HG02610 (cell line): ENCODE data around the gene ATRN.
A peak's percentile ranks its signal among the peaks of the same experiment; 100 is the strongest.

ENCODE experiments used
- ATAC-seq: cut with Tn5 transposase; IDR thresholded peaks from one replicate; pipeline ENCODE4 v1.9.1; 2021; ENCODE audit warnings: mild to moderate bottlenecking, moderate library complexity; ENCODE audit not compliant: unreplicated experiment

ATRN gene

DNA sequence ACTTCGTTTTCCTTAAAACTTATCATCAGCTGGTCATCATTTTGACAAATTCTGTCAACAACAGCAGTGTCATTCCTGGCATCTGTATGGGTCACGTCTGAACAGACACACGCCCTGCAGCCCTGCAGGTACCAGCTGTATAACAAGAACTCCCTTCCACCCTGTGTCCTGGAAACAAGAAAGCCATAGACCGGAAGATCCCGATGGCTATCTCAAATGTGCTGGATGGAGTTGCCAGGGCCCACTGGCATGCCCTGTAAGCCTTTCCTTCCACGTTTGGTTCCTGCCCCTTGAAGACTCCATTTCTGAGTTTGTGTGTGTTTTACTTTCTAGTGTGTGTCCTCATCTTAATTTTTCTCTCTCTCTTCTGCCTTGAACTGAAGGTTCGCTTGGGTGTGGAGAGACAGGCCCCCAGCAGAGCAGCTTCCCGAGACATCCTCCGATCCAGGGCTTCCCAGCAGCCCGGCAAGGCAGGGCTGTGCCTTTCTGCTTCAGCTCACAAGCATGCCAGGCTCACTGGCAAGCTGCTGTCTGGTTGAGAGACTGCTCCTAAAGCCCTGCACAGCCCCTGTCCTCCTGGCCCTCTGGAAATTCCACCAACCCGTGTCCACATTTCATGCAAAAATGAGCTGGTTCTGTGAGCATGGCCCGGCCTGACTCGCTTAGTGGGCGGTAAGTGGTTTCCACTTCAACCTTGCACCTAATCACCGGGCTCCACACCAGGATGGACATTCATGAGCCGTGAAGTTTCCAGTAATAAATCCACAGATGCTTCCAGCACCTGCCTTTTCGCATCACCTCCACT lies 183.7 kb downstream of the ATRN start:
- ATAC-seq, result no peak

DNA sequence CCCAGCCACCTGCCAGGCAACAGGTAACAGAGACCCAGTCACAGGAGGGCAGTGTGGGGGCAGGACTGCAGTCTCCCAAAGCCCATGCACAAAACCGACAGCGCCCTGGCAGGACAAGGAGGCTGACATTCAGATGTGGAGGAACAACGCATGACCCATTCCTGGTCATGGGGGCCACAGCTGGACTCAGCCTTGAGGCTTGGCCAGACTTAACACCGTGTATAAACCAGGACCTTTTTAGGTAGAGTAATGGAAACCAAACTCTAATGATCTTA lies 184.2 kb downstream of the ATRN start:
- ATAC-seq, result no peak

DNA sequence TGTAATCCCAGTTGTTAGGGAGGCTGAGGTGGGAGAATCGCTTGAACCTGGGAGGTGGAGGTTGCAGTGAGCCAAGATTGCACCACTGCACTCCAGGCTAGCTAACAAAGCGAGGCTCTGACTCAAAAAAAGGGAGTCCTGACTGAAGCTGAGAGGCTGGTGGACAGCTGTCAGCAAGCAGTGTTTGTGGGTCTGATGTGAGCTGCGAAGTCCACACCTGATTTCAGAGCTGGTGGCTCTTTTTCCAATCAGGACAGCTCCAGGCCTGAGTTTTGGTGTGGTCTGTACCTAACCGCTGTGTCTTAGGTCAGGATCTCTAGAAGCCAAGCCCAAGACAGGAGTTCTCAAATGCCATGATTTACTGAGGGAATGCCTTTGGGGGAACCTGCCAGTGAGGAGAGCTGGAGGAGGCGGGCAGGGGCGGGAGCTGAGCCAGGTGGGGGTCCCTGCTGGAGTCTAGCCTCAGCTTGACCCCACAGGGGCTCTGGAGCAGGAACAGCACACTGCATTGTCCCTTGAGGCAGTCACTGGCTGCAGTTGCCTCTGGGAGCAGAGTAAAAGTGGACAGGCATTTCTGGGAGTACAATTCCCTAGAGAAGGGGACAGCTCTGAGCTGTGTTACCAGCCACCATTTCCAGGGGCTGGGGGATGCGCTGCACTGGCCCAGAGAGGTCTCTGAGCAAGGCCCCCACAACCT lies 187.3 kb downstream of the ATRN start:
- ATAC-seq, result no peak

DNA sequence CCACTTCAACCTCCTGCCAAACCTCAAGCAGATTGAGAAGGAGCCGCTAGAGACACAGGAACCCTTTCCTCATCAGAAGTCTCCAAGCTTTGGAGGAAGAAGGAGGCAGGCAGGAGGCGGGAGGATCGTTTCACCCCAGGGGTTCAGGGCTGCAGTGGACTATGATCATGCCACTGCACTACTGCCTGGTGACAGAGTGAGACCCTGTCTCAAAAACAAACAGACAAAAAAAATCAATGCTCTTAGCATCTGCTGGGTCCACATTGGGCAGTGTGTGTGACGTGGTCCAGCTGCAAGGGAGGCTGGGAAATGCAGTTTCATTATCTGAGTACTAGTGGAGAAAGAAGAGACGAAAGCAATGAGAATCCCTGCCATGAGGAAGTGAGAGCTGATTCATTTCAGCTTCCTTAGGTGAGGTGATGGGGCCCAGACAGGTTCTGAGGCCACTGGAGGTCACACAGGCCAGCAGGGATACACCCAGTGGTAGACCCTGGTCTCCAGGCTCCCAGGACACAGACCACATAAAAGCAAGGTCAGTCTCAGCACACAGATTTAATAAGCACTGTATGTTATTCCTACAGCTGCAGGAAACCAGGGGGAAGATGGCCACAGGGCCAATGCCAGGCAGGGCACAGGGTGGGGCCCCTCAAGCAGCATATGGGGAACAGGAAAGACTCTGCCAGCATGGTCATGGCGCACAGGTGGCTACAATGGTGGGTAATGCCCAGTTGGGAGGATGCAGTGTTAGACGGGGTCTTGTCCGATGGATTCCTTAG lies 188.1 kb downstream of the ATRN start:
- ATAC-seq, result peak; percentile 84

DNA sequence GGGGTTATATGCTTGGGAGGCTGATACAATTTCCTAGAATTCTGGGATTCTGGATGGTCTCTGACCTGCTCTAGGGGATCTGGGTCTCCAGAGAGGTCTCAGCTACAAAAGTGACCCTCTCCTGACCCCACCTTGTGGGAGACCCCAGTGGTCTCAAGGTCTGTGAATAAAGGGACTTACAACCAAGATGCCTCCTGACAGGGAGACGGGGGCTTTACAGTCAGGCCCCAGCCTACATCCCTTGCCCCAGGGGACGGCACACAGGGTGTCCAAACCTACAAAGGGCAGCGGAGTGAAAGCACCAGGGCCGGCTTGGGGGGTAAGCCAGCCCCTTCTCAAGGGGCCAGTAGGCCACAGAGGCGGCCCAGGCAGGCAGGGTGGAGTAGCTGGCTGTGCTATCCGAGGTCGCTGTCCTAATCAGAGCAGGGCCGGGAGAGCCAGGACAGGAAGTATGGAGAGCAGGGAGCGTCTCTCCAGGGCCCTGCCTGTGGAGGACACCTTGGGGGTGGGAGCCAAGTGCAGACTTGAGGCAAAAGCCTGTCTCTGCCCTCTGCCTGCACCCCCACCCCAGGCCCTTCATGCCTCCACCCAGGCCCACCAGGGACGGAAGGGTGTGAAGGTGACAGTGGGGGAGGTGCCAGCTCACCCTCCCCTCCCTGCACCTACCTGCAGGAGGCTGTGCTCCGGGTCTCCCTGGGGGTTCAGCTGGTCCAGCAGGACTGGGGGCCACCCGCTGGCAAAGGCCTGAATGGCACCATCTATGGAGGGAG lies 188.9 kb downstream of the ATRN start:
- no peak for ATAC-seq

DNA sequence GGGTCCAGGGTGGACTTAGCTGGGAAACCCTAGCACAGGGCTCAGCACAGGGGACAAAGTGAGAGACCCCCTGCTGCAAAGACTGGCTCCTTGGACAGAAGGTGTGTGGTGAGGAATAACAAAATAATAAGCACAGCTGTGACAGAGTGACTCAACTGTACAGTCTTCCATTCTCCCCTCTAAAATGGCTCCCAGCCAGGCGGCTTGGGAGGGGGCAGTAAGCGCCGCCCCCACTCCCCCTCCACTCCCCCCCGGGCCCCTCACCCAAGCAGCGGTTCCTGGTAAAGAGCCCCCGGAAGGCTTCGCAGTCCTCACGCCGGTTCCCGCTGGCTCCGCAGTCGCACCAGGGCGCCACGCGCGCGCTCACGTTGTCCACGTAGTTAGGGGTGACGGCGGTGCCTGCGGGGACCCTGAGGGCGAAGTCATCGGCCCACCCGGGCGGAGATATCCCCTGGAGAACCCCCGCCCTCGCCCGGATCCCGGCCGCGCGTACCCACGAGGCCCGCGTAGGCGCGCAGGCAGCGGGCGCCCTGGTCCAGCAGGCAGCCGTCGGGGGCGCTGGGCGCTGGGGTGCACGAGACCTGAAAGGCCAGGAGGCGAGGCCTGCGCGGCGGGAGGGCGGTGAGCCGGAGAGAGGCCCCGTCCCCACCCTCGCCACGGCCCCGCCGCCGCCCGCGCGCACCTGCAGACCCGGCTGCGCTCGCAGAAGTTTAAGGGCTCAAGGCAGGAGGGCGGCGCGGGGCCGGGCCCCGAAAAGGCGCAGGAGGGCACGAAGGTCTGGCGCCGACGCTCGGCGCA lies 189.6 kb downstream of the ATRN start:
- no peak for ATAC-seq

DNA sequence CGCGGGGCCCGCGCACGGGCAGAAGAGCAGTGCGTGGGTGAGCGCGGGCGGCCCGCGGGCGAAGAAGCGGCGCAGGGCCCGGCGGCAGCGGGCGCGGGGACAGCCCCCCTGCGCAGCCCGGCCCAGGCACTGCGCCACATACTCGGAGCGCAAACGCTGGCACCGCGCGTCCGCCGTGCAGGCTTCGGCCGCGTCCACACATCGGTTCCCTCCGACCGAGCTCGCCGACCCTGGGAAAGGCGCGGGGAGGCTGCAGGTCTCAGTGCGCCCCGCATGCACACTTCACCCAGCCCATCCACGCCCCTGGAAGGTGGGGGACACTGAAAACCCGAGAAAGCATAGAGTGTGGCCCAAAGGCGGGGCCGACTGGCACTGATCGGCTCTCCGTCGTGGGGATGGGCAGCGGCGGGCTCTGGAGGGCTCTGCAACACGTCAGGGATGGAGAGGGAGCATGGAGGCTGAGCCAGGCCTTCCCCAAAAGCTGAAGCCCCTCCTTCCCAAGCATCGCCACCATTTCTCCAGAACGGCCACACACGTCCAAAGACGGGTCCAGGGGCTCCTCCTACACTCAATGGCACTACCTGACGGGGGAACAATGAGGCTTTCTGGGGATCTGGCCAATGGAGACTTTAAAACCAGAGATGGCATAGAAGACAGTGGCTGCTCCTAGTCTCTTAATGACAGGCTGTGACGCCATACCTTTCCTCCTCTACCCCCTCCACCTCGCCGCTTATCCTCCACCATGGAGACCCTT lies 190.4 kb downstream of the ATRN start:
- no peak for ATAC-seq

DNA sequence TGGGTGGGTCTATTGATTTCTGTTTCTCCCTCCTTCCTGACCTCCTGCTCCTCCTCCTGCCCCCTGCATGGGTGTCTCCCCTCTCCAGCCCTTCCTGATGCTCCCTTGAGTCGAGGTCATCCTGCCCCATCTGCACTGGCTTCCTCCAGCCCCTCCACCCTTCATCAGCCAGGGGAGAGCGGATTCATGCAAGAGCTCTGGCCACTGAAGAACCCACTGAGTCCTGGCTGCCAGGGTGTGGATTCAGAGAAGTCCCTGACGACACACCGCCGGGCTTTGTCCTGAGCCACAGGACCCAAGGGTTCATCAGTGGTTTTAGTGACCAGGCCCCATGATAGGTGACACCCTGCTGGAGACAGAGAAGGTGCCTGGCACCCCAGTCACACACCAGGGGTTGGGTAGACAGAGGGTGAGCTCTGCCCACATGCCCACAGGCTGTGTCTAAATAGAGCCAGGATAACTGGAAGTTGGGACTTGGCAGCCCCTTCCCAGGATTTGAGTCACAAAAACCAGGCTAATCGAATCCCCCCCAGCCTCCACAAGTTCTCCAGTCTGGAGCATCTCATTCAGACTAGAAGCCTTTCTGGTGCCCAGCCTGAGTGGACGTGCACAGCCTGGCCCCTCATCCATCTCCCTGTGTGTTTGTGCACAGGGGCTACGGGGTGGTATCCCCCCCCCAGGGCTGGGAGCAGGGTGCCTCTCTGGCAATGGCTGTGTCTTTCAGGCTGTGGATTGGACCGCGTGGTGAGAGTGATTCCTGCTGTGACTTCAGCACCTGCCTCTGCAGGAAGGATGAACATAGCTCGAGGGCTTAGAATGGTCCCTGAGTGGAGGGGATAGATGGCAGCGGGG lies 191.2 kb downstream of the ATRN start:
- no peak for ATAC-seq

DNA sequence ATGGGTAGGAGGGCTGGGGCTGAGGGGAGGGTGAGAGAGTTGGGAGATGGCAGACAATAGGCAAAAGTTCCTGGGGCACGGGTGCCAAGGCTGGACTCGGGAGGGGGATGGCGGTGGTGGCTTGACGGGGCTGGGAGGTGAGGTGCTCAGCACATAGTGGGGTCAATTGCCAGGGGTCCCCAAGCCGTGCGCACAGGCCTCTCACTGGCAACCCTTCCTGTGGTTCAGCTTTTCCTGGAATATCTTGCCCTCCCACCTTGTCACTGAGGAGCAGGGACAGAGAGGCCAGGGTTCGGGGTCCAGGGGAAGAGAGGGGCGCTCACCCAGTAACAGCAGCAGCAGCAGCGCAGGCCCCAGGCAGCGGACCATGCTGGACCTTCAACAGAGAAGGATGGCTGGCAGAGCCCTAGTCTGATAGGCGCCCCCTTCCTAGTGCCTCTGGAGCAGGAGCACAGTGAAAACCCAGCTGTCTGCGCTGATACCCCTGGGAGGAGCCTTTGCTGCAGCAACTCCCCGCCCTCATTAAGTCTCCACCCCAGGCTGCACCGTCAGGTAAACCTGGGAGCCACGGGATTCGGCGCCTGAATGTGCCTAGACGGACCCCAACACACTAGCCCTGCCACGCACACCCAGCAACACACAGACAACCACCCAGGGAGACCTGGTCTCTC lies 192.3 kb downstream of the ATRN start, which contains the start of gene GFRA4:
Gene GFRA4 (minus strand): TSS at position 369 of the 671 bp plus-strand sequence. CDS start 0 bp downstream, at position 369.
- no peak for ATAC-seq

DNA sequence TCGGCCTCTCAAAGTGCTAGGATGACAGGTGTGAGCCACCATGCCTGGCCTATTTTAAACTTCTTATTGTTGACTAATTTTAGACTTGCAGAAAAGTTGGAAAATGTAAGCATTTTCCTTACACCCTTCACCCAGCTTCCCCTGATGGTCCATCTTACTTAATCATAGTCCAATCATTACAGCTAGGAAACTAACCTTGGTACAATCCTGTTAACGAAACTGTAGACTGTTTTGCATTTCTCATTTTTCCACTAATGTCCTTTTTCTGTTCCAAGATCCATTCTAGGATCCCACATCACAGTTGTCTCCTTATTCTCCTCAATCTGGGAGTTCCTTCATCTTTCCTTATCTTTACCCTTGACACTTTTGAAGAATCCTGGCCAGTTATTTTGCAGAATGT lies 193.0 kb downstream of the ATRN start:
- ATAC-seq, result no peak

DNA sequence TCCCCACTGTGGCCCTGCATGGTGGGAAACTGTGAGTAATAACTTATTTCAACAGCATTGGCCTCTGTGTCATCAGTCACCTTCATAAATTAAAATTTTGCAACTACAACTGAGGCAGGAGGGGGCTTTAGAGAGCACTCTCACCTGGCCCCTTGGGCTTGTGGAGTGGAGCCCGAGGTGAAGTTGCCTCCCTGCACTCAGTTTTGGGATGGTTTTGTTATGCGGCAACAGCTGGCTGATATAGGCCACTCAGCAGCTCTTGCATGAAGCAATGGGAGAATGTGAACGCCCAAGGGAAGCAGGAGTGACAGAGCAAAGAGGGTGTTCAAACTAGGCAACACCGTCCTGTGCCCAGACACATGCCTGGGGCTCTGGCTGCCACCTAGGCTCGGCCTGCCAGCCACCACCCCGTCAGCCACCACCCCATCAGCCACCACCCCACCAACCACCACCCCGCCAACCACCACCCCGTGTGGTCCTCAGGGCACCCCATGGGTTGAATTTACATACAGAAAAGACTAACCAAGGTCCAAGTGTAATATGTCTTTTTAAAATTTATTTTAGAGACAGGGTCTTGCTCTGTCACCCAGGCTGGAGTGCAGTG lies 196.7 kb downstream of the ATRN start:
- ATAC-seq, result no peak

DNA sequence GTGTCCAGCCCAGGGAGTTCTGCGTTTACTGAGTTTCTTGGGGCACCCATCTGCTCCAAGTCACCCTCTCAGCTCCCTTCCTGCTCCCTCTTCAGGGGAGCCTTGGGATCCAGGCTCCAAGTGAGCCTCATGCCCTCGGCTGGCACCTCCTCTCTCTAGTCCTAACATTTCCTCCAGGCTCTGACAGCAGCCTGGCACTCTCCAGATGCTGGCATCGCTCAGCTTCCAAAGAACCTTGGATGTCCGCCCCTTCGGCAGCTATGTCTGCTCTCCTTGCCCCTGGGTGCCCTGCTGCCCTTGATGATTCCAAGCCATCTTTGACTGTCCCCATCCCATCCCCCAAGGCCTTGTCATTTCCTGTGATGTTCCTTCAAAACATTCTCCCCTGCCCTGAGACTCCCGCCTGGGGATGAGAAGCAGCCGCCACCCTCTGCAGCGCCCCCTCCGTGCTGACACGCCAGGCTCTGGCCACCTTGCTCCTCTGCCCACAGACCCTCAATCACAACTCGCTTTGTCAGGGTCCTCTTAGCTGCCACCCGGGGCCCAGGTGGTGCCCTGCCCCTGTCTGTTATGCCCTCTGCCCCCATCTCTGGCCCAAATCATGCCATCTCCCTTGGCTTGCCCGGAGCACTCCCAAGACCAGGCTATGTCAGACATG lies 199.0 kb downstream of the ATRN start:
- no peak for ATAC-seq

DNA sequence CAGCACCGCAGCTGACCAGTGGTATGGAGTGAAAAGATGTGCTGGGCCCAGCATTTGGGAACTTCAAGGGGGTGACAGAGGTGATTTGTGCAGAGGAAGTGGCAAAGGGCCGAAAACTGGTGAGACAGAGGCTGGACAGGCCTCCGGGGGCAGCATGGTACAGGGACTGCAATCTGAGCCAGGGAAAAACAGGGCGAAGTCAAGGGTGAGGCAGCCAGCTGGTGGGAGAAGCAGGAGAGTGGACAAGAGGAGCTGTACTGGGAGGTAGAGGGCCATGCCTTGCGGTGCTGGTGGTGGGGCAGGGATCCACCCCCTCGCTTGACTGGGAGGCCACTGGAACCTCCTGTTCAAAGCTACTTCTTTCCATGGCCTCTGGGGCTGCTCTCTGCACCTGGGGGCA lies 199.7 kb downstream of the ATRN start:
- no peak for ATAC-seq

DNA sequence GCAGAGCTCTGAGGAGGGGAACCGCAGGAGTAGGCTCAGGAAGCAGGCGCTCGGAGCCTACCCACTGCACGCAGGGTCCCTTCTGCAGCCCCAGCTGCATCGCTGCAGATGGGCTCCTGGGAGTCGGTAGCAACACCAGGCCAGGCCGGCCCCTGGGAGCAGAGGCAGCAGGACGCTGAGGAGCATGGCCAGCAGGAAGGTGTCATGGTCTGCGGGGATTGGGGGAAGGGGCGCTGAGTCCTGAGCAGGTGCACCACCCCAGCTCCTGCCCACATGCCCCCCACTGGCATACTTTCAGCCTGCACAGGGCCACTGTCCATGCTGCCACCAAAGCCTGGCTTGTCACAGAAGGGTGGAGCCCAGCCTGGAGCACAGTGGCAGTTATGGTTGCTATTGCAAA lies 200.1 kb downstream of the ATRN start:
- ATAC-seq, result no peak

DNA sequence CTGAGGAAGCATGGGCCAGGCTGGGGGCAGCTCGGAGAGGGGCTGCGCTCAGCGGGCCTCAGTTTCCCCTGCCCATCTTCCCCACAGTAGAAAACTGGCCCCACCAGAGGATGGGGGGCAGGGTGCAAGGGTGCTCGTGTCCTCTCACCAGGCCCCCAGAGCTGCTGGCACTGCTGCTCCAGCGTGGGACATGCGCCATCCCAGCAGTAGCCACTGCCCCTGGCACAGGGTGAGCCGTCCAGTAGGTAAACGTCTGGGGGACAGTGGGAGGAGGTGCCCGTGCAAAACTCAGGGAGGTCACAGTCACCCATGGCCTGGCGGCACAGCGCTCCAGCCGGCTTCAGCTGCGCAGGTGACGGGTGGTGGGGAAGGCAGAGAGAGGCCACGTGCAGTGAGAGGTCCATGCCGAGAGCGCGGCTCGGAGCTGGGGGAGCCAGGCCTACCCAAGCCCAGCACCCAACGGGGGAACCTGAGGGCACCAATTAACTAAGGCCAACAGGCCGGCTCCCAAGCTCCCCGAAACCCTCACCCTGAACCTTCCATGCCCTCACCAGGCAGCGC lies 201.2 kb downstream of the ATRN start:
- no peak for ATAC-seq

DNA sequence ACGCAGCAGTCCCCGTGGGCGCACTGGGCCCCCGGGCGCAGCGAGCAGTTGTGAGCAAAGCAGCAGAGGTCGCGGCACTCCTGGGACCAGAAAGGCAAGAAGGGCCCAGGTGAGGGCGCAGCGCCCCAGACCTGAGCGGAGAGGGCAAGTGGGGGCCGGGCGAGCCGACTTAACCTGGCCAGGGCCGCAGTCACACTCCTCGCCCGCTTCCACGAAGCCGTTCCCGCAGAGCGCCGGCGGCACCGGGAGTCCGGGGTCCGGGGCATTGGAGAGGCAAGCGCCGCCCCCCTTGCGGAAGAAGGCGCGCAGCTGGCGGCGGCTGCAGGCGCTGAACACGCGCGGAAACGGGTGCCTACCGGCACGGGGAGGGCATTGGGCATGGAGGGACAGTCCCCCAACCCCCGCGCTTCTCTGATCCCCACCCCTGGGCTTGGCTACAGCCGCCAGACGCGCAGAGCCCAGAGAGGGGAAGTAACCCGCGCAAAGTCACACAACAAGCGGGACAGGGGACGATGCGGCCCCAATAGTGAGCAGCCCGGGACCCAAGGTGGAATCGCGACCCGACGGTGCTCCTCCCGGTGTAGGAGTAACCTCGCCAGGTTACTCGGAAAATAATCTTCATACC lies 201.8 kb downstream of the ATRN start:
- no peak for ATAC-seq
